Measurements from ENCODE around the gene SOCS3.

GRCh38 chr17:78322858-78323455 lies 36.9 kb downstream of the SOCS3 start:
- TF ChIP-seq, protein P1, sequence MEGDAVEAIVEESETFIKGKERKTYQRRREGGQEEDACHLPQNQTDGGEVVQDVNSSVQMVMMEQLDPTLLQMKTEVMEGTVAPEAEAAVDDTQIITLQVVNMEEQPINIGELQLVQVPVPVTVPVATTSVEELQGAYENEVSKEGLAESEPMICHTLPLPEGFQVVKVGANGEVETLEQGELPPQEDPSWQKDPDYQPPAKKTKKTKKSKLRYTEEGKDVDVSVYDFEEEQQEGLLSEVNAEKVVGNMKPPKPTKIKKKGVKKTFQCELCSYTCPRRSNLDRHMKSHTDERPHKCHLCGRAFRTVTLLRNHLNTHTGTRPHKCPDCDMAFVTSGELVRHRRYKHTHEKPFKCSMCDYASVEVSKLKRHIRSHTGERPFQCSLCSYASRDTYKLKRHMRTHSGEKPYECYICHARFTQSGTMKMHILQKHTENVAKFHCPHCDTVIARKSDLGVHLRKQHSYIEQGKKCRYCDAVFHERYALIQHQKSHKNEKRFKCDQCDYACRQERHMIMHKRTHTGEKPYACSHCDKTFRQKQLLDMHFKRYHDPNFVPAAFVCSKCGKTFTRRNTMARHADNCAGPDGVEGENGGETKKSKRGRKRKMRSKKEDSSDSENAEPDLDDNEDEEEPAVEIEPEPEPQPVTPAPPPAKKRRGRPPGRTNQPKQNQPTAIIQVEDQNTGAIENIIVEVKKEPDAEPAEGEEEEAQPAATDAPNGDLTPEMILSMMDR (IDR thresholded peaks at IDR 0.05) = no peak
- no peak for TF ChIP-seq POLR2A (IDR thresholded peaks at IDR 0.05)

Measured in testis (tissue), 2 donors.